Epithelial cell of esophagus (primary cell): ENCODE measurements around the gene DGCR8.

Source experiments
- DNase-seq: peaks from one replicate; pipeline ENCODE4 v3.0.0; 2010; ENCODE audit warnings: low read depth
- H3K4me3 ChIP-seq: 2 replicates; pipeline ENCODE4 v1.5.1; 2011; ENCODE audit warnings: mild to moderate bottlenecking, low read length, control low read depth
- CTCF ChIP-seq: IDR thresholded peaks from 2 replicates; pipeline ENCODE4 v1.5.1; 2011; ENCODE audit warnings: low read depth, mild to moderate bottlenecking, low read length, control low read depth, inconsistent platforms; ENCODE audit not compliant: insufficient read depth; ENCODE audit errors: missing control alignments

Gene DGCR8

GRCh38 chr22:20102203-20102780, 22.3 kb downstream of the DGCR8 start:
- H3K4me3 ChIP-seq, result no peak overlapping the region
- no peak for TF ChIP-seq CTCF
- DNase-seq, result no peak

- no peak for TF ChIP-seq CTCF
- H3K4me3 ChIP-seq, result no peak overlapping the region
- no peak for DNase-seq
These were observed 25.6 kb downstream of the DGCR8 start for GRCh38 chr22:20105456-20106204.

GRCh38 chr22:20106205-20106848, 26.3 kb downstream of the DGCR8 start:
- no peak for TF ChIP-seq CTCF

GRCh38 chr22:20106849-20107237, 26.8 kb downstream of the DGCR8 start:
- DNase-seq, result no peak
- no peak overlapping the region for H3K4me3 ChIP-seq
- no peak for TF ChIP-seq CTCF

More at GRCh38 chr22:20106205-20106848, 26.3 kb downstream of the DGCR8 start:
- DNase-seq, result no peak
- no peak overlapping the region for H3K4me3 ChIP-seq

GRCh38 chr22:20107471-20107901, 27.4 kb downstream of the DGCR8 start:
- no peak for TF ChIP-seq CTCF
- no peak for DNase-seq
- H3K4me3 ChIP-seq, result no peak overlapping the region

GRCh38 chr22:20107951-20108756, 28.1 kb downstream of the DGCR8 start:
- DNase-seq, result no peak
- no peak overlapping the region for H3K4me3 ChIP-seq
- no peak for TF ChIP-seq CTCF
